HG02852 (cell line): ENCODE data around the gene TSPAN9.

Experiments
- ATAC-seq: cut with Tn5 transposase; IDR thresholded peaks from one replicate; pipeline ENCODE4 v1.9.1; 2021; ENCODE audit warnings: mild to moderate bottlenecking, moderate library complexity; ENCODE audit not compliant: unreplicated experiment

TSPAN9 gene

DNA sequence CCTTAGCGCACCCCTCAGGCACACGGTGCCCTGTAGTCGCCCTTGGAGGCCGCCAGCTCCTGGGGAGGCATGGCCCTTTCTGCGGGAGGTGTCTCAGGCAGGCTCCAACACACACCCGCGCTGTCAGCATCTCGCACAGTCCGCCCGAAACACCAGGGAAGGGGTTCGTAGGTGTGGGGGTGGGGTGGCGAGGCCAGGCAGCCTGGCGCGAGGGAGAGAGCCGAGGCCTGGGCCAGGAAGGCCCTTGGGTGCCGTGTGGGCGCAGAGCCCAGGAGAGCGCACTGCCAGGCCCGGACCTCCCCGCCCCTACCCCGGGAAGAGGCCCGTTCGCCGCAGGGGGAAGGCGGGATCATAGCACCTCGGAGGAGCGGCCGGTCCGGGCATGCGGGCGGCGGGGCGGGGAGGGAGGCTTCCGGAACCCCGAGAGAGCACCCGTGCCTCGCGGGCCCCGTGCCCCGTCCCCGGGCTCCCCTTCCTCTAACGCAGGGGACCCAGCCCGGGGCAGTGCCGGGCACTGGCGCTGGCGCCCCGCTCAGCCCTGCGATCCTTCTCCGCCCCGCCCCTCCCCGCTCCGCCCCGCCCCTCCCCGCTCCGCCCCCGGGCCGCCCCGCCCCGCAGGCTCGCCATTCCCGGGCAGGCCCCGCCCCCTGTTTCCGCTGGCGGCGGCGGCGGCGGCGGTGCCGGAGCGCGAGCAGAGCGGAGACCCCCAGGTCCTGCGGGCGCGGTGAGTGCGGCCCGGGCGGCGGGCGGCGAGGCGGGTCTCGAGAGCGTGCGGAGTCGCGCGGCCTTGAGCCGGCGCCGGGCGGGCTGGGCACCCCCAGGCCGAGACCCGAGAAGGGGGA, at the start of gene TSPAN9:
TSS of gene TSPAN9 (plus strand) at position 650 of the 842 bp plus-strand sequence. CDS start 123,815 bp downstream, outside the sequence.
- peak; percentile 77 for ATAC-seq

DNA sequence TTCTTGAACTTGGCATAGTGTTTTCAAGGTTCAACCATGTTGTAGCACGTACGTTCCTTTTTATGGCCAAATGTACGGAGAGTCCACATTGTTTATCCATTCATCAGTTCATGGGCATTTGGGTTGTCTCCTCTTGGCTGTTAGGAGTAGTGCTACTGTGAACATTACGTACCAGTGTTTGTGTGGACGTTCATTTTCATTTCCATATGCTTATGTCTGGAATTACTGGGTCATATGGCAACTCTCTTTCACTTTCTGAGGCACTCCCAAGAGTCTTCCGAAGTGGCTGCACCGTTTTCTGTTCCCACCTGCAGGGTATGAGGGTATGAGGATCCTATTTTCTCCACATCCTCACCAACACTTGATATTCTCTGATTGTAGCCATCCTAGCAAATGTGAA, 49.1 kb upstream of the TSPAN9 start:
- ATAC-seq: no peak

- no peak for ATAC-seq
Observed at GRCh38 chr12:3030821-3031429, 46.3 kb upstream of the TSPAN9 start.

DNA sequence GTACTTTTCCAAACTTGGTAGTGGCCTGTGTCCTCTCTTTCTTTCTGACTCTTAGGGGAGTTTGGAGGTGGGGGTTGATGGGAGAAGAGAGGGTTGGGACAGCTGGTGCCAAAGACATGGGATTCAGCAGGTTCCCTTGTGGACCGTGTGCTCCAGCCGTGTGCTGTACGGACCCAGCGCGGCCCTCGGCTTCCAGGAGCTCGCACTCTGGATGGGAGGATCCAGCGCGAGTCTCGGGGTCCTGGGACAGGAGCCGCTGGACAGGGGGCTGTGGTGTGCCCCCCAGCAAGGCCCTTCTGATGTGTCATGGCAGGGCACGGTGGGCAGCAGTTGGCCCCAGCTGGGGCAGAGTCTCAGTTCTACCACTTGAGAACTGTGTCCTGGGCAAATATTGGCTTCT, 45.0 kb upstream of the TSPAN9 start:
- no peak for ATAC-seq

DNA sequence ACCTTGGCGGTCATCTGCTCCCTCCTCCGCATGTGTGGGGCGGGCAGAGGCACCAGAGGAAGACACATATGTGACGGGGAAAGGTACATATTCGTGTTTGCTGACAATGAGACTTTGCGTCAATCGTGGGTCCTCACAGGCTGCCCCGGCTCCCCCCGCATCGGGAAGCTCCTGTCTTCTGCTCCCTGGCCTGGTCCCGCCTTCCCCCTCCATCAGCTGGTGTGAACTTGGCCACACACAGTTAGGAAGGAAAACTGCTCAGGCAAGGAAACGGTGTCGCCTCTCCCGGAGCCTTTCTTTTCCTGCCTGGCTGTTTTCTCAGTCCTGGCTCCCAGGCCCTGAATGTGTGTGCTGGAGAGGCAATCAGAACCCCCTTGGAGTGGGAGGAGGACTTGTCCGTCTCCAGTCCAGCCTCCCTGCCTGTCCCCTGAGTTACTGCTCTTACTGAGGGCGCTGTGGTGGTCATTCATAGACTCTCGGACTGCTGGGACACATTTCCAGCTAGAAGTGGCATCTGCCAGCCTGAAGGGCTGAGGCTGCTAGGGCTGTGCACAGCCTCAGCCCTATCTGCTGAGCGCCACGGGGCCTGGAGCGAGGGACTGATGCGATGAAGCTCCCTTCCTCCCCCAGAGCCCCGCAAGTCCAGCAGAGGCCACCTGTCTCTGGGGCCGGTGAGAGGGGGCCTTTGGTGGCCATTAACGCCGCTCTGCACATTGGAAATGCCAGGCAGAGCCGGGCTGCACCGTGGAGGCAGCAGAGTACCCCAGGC, 44.2 kb upstream of the TSPAN9 start:
- no peak for ATAC-seq

DNA sequence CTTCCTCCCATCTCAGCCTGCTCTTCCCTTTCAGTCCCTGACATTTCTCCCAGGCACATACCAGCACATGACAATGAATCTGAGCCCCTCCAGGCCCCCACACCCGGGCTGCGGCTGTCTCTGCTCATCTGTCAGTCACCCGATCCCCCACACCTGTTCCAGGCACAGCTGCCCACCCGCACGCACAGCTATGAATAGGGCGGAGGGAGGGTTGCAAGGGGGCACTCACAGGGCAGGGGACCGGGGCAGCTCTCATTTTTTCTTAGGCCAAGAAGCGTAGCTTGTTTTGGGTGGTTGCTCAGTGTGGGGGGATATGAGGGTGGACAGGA, 43.7 kb upstream of the TSPAN9 start:
- no peak for ATAC-seq

GRCh38 chr12:3034067-3034750, 43.0 kb upstream of the TSPAN9 start:
- no peak for ATAC-seq

DNA sequence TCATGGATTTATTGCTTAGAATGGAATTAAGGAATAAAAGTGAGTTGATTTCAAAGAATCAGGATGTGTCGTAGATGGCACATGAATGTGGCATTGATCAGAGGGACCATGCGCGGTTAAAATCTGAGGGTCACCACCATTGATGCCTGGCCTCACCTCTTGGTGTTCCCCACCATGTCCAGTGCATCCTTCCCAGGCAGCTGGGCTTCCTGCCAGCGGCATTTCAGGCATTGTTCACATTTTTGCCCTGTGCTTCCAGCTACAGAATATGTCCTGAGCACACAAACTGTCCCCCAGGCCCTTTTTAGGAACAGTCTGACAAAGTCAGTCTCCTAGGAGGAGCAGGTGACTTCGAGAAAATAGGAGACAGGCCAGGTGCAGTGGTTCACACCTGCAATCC, 42.0 kb upstream of the TSPAN9 start:
- no peak for ATAC-seq

- no peak for ATAC-seq
Observed at GRCh38 chr12:3035815-3036702, 41.1 kb upstream of the TSPAN9 start.

GRCh38 chr12:3036901-3037600, 40.1 kb upstream of the TSPAN9 start:
- ATAC-seq: no peak

DNA sequence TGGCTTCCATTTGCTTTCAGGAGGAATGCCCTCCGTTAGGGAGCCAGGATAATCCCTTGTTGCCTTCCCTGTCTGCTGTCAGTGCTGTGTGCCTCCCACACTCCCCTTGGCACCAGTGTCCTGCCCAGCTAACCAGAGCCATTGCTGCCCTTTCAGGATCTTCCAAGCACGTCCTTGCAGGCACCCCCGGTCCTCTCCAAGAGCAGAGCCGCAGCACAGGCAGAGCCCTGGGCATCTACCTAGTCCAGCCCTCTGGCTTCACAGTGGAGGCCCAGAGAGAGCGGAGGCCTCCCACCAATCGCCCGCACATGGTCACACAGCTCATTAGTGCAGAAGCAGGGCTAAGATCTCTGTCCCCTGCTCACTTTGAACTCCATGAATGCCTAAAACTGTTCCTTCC, 39.0 kb upstream of the TSPAN9 start:
- ATAC-seq: no peak

- ATAC-seq: no peak
Observed at GRCh38 chr12:3038926-3039510, 38.2 kb upstream of the TSPAN9 start.

GRCh38 chr12:3040026-3040656, 37.0 kb upstream of the TSPAN9 start:
- ATAC-seq: no peak

DNA sequence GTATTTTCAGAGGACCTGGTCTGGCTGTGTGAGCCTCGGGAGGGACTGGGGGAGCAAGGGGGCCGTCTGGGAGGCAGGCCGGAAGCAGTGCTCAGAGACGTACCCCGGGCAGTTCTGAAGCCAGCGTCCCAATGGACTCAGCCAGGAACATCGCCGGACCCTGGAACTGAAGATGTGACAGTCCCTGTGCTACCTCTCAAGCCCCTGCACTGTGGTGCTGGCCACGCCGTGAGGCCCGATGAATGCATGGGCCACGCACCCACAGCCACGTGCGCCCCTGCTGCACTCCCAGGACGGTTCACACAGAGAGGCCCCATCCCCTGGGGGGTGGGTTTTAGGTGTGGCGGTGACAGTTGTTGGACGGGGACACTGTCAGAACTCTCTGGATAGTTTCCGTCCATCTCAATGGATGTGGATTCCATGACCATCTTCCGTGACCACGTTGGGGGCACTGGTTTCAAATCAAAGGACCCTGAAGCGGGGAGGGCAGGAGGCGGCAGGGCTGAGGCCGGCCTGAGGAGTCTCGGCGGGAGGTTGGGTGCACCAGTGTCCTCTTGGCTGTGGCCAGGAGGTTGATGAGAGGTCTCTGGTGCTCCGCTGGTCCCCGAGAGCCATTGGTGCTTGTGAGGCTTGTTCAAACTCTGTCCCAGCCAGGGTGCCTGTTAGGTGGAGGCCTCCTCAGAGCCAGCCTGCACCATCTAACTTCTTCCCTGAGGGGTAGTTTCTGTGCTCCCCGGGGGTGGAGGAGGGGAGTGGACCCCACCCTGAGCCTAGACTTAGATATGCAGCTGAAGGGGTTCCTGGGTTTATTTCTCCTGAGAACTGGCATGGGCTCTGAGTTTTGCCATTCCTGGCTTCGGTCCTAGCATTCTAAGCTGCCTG, 36.3 kb upstream of the TSPAN9 start:
- ATAC-seq: no peak

GRCh38 chr12:3041558-3042164, 35.5 kb upstream of the TSPAN9 start:
- ATAC-seq: no peak

GRCh38 chr12:3042394-3042793, 34.8 kb upstream of the TSPAN9 start:
- ATAC-seq: no peak

DNA sequence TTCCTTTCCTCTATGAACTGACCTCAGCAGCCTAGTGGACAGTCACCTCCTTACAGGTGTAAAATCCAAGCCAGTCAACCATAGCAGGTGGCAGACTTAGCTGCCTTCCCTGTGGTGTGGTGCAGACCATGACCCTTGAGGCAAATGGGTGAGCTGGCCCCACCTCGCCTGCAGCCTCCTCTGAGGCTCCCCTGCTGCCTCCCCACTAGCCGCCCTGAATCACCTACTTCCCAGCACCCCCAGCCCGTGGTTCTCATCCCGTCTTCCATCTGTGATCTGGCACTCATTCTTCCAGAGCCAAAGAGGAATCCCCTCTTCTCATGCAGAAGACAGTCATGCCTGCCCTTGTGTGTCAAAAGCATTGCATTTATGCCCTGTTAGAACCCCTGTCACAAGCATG, 34.4 kb upstream of the TSPAN9 start:
- no peak for ATAC-seq
